Esophagus (tissue), 2 donors: ENCODE measurements around the gene MAN1B1. TPM values are rescaled to one million over a fixed set of nuclear protein-coding genes. Genes with fewer than 3 reads are reported as not detected.

Experiments used
- H3K27ac ChIP-seq, 2 donors: one replicate each; pipeline ENCODE4 v1.5.1; 2013; ENCODE audit warnings: low read depth in 2 of 2, mild to moderate bottlenecking in 2 of 2, inconsistent platforms in 1 of 2, low read length in 1 of 2, moderate library complexity in 1 of 2
- H3K27me3 ChIP-seq, 2 donors: one replicate each; pipeline ENCODE4 v1.6.1; 2013; ENCODE audit warnings: low read length in 2 of 2, control low read depth in 1 of 2, mild to moderate bottlenecking in 1 of 2; ENCODE audit not compliant: insufficient read depth in 2 of 2, control insufficient read depth in 1 of 2
- H3K36me3 ChIP-seq, 2 donors: one replicate each; pipeline ENCODE4 v1.6.1; 2013; ENCODE audit warnings: low read length in 1 of 2; ENCODE audit not compliant: control insufficient read depth in 2 of 2, insufficient read depth in 2 of 2
- H3K4me1 ChIP-seq, 2 donors: one replicate each; pipeline ENCODE4 v1.6.1; 2013; ENCODE audit warnings: low read length in 1 of 2; ENCODE audit not compliant: control insufficient read depth in 2 of 2, insufficient read depth in 2 of 2
- H3K4me3 ChIP-seq, 2 donors: one replicate each; pipeline ENCODE4 v1.5.1; 2013; ENCODE audit warnings: low read length in 2 of 2, mild to moderate bottlenecking in 2 of 2, low read depth in 1 of 2, moderate library complexity in 1 of 2
- H3K9me3 ChIP-seq, 2 donors: one replicate each; pipeline ENCODE4 v1.6.1; 2013; ENCODE audit warnings: mild to moderate bottlenecking in 2 of 2, low read depth in 1 of 2, low read length in 1 of 2, moderate library complexity in 1 of 2; ENCODE audit not compliant: control insufficient read depth in 2 of 2, insufficient read depth in 1 of 2
- WGBS, 2 donors: extraction: QIAGEN DNeasy Blood & Tissue Kit; methylation state at CpG; one replicate each; pipeline ENCODE4 v1.1.7; 2013; 5-methylcytosine and 5-hydroxymethylcytosine counted together
- polyA plus RNA-seq, 2 donors: library from polyadenylated mRNA; stranded (reverse); fragments of 200-250 nt; gene quantifications; one replicate each; pipeline ENCODE4 v1.2.3, GENCODE V29; 2013
- donor health status: healthy with polysubstance abuse.
- donor health status: Bipolar disorder and iron deficiency.

The MAN1B1 gene
- polyA plus RNA-seq, 2 donors = 28.5 to 42.3 TPM

DNA sequence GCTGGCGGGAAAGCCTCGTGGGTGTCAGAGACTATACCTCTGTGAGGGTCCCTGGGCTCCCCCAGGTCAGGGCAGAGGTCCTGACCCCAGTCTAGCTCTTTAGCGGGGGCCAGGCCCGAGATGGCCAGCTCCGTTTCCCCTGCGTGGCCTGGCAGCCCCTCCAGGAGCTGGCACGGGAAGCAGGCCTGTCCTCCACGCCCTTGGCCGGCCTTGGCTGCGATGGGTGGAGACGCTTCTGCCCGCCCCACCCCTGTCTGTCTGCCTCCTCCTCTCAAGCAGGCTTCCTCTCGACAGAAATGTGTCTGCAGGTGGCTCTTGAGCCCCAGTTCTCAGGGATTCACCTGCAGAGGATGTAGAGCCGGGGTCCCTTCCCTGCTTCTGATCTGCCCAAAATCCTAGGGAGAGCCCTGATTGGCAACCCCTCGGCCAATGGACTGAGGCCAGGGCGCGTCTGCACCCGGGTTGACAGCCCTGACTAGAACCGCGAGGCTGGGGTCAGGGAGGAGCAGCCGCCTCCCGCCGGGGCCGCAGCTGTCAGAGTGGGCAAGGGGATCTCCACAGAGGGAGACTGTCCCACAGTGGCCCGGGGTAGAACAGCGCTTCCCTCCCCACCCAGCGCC, 49.6 kb downstream of the MAN1B1 start:
- Histone ChIP-seq H3K9me3 (peaks cover 0 to 7% of the 10 kb centered on the region in 2 donors), H3K27me3 (peaks cover 0 to 29% of the 10 kb centered on the region in 2 donors)
- WGBS, 2 donors = 26 to 27% methylated on average over 22 to 27 of the region's 27 CpGs

DNA sequence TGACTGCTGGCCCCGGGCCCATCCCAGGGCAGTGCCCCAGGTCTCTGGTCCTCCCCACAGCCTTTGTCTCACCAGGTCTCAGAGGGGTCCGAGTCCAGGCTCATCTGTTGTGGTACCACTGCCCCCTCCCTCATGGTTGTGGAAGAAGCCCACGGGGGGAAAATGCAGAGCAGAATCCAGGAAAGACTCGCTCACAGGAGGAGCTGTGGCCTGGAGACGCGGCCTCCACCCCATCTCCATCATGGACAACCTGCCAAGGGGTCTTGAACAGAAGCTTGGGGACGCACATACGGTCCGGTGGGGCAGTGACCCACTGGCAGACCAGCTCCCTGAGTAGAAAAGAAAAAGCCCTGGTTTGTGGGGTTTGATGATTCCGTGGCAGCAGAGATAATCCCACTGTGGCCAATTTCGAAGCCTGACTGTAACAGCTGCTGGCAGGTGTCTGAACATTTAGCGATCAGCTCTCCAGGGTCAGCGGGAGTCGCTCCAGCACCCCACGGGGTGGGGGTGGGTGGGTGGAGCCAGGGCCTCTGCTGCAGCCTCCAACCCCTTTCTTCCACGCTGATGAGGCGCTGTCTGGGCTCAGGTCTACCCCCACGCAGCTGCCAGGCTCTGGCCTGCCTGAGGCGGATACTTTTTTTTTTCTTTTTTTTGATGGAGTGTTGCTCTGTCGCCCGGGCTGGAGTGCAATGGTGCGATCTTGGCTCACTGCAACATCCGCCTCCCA, 50.3 kb downstream of the MAN1B1 start:
- Histone ChIP-seq H3K27me3 (peaks cover 0 to 29% of the 10 kb centered on the region in 2 donors), H3K4me1 (peaks cover 9 to 10% of the 10 kb centered on the region in 2 donors), H3K36me3 (no peaks in the 10 kb centered on the region), H3K4me3 (no peak overlapping the region), H3K9me3 (peaks cover 0 to 7% of the 10 kb centered on the region in 2 donors), H3K27ac (no peak overlapping the region)
- WGBS, 2 donors = 65 to 67% methylated on average over 23 of the region's 23 CpGs

More for the DNA sequence above, 49.6 kb downstream of the MAN1B1 start:
- Histone ChIP-seq H3K4me1 (peaks cover 9 to 10% of the 10 kb centered on the region in 2 donors), H3K4me3 (no peak overlapping the region), H3K27ac (no peak overlapping the region), H3K36me3 (no peaks in the 10 kb centered on the region)

DNA sequence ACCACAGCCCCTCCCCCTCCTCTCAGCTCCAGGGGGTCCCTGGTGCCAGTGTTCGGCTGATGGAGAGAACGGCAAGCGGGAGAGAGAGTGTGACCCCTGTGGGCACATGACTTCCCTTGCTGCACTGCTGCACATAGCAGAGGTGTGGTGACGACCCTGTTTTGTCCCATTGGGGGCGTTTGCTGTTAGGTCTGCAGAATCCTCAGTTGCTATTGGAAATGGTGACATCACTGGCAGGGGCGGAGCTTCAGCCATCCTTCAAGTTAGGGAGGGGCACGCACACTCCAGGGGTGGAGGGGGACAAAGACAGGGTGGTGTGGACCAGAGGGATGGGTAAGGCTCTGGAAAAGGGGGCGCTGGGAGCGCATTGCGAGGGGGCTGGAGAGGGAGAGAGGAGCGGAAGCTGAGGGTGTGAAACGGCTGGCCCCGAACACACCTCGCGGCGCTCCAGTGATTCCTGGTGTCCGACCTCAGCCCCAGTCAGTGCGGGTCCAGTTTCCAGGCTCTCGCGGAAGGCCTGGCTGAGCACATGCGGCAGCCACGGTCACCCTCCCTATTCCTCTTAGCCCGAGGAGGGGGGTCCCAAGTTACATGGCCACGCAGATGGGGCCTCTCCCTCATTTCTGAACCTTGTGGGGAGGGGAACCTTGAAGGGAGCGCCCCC, 51.4 kb downstream of the MAN1B1 start:
- WGBS, 2 donors = 10 to 14% methylated on average over 22 to 25 of the region's 25 CpGs
- H3K27ac ChIP-seq = no peak overlapping the region
- peaks cover 0 to 29% of the 10 kb centered on the region in 2 donors for H3K27me3 ChIP-seq
- H3K4me3 ChIP-seq = no peak overlapping the region
- H3K4me1 ChIP-seq = peaks cover 9 to 10% of the 10 kb centered on the region in 2 donors
- no peaks in the 10 kb centered on the region for H3K36me3 ChIP-seq
- H3K9me3 ChIP-seq = peaks cover 0 to 7% of the 10 kb centered on the region in 2 donors

DNA sequence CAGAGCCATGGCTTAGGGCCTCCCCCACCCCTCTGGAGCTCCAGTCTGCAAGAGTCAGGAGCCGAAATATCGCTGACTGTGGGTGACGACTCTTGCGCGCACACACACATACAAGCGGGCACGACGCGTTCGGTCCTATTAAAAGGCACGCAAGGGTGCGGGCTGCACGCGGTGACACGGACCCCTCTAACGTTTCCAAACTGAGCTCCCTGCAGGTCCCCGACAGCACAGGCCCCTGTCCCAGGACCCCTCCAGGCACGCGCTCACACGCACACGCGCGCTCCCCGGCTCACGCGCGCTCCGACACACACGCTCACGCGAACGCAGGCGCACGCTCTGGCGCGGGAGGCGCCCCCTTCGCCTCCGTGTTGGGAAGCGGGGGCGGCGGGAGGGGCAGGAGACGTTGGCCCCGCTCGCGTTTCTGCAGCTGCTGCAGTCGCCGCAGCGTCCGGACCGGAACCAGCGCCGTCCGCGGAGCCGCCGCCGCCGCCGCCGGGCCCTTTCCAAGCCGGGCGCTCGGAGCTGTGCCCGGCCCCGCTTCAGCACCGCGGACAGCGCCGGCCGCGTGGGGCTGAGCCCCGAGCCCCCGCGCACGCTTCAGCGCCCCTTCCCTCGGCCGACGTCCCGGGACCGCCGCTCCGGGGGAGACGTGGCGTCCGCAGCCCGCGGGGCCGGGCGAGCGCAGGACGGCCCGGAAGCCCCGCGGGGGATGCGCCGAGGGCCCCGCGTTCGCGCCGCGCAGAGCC, 52.1 kb downstream of the MAN1B1 start, which contains the start of gene GRIN1:
Gene GRIN1 (plus strand): TSS at position 433 of the 746 bp plus-strand sequence. CDS start 333 bp downstream, outside the sequence.
- peak within 1 kb of the TSS in 1 of 2 donors; percentile 1 for H3K4me3 ChIP-seq
- H3K36me3 ChIP-seq = no peaks in the 10 kb centered on the region
- peaks cover 0 to 7% of the 10 kb centered on the region in 2 donors for H3K9me3 ChIP-seq
- 4 to 9% methylated on average over 66 to 104 of the region's 104 CpGs for WGBS, 2 donors
- peaks cover 9 to 10% of the 10 kb centered on the region in 2 donors for H3K4me1 ChIP-seq
- no peak within 1 kb of the TSS for H3K27ac ChIP-seq
- peaks cover 0 to 29% of the 10 kb centered on the region in 2 donors for H3K27me3 ChIP-seq

DNA sequence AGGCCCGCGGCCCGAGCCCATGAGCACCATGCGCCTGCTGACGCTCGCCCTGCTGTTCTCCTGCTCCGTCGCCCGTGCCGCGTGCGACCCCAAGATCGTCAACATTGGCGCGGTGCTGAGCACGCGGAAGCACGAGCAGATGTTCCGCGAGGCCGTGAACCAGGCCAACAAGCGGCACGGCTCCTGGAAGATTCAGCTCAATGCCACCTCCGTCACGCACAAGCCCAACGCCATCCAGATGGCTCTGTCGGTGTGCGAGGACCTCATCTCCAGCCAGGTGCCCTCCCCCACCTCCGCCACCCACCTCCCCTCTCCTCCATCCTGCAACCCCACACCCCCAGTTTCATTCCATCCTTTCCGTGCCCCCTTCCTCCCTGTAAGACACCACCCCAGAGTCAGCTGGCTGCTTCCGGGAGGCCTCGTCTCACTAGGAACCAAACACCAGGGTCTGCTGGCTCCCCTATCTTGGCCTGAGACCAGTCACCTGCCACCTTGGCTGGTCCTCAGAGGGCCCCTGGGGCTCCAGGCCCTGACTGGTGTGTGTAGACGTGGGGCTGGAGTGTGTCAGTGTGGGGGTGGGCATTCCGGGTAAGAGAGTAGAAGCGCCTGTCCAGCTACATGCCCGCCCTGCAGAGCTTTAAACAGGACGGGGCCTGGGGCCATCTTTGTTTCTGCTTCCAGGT, 52.8 kb downstream of the MAN1B1 start:
- Histone ChIP-seq H3K9me3 (peaks cover 0 to 7% of the 10 kb centered on the region in 2 donors), H3K4me1 (peaks cover 9 to 10% of the 10 kb centered on the region in 2 donors), H3K27me3 (peaks cover 0 to 29% of the 10 kb centered on the region in 2 donors), H3K36me3 (no peaks in the 10 kb centered on the region), H3K27ac (no peak overlapping the region), H3K4me3 (no peak overlapping the region)
- WGBS, 2 donors = 32 to 34% methylated on average over 35 to 37 of the region's 37 CpGs

DNA sequence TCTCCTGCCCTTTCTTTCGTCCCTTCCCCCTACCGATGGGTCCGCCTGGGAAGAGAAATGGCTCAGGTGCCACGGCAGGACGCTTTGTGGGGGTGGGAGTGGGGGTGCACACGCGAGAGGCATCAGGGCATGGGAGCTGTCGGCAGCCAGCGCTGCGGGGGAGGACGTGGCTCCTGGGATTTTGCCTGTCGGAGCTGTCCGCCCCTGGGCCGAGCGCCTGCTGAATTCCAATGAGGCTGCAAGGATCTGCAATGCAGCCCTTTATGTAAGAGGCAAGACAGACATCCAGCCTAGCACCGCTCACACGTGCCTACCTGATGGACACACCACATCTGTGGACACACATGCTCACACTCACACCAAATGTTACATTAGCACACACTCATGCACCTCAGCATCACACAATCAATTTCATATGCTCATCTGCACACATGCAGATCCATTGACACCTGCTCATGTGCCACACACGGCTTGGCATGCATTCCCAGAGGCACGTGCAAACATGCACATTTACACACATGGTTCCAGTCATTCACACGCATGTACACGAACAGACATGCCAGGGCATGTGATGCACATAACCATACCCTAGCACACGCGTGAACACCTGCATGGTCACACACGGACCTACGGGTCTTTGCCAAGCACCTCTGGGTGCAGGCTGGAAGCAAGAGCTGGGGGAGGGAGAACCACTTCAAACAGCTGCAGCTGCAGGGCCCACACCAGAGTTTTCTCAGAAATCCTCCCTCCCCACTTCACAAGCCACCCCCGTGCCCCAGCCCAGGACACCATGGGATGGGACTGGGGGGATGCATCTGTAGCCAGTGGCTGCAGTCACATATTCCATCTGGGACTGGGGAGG, 53.6 kb downstream of the MAN1B1 start:
- 54 to 59% methylated on average over 26 of the region's 26 CpGs for whole genome bisulfite sequencing, 2 donors
- peaks cover 9 to 10% of the 10 kb centered on the region in 2 donors for H3K4me1 ChIP-seq
- no peak overlapping the region for H3K4me3 ChIP-seq
- H3K9me3 ChIP-seq = peaks cover 0 to 7% of the 10 kb centered on the region in 2 donors
- peaks cover 0 to 29% of the 10 kb centered on the region in 2 donors for H3K27me3 ChIP-seq
- H3K36me3 ChIP-seq = no peaks in the 10 kb centered on the region
- H3K27ac ChIP-seq = no peak overlapping the region

DNA sequence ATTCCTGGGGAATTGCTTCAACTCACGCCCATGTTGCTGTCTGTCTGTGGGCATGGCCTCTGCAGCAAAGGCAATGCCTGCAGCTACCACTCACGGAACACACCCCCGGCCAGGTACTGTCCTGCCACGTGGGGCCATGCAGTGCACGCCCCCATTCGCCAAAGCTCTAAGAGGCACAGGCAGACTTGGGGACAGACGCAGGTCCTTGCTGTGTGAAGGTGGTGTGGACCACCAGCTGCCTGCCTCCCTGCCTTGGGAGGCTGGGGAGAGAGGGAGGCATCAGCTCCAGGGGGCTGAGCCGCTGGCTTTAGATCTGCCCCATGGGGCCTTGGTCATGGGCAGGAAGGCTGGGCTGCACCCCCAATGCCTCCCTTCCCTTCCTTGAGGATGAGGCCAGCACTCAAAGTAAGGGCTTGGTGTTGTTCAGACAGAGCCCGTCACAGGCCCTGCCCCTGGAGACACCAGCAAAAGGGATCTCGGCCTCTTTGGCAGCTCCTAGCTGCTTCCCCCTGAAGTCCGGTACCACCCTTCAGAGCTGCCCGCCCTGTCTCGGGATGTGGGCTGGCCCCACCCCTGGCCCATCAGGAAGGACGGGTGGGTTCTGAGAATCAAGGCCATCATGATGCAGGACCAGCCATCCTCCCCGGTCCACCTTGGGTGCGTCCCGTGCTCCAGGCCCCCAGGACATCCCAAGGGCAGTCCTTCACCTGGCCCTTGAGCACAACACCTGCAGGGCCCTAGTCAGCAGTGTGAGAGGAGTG, 54.4 kb downstream of the MAN1B1 start:
- Histone ChIP-seq H3K27ac (no peak overlapping the region), H3K27me3 (peaks cover 0 to 28% of the 10 kb centered on the region in 2 donors), H3K4me1 (peaks cover 7 to 9% of the 10 kb centered on the region in 2 donors), H3K9me3 (peaks cover 0 to 6% of the 10 kb centered on the region in 2 donors), H3K4me3 (no peak overlapping the region), H3K36me3 (no peaks in the 10 kb centered on the region)
- WGBS, 2 donors = 68 to 69% methylated on average over 17 of the region's 17 CpGs
